GM15510 (cell line): ENCODE measurements around the gene PHF23.
A peak's percentile ranks its signal among the peaks of the same experiment; 100 is the strongest.

Experiments
- POLR2A ChIP-seq: IDR thresholded peaks from 3 replicates; pipeline ENCODE4 v1.6.1; 2011; ENCODE audit warnings: borderline replicate concordance; ENCODE audit not compliant: insufficient read length; ENCODE audit errors: extremely low read depth

The PHF23 gene

GRCh38 chr17:7211491-7212273 lies 27.6 kb downstream of the PHF23 start:
- no peak for TF ChIP-seq POLR2A

GRCh38 chr17:7208754-7209460 lies 30.4 kb downstream of the PHF23 start:
- TF ChIP-seq POLR2A: no peak

GRCh38 chr17:7208027-7208571 lies 31.2 kb downstream of the PHF23 start:
- TF ChIP-seq POLR2A: no peak

GRCh38 chr17:7207120-7208001 lies 31.9 kb downstream of the PHF23 start:
- TF ChIP-seq POLR2A: no peak

- TF ChIP-seq POLR2A: no peak
These were observed 33.7 kb downstream of the PHF23 start for GRCh38 chr17:7205561-7205960.

GRCh38 chr17:7204828-7205461 lies 34.3 kb downstream of the PHF23 start:
- peak; percentile 29 for TF ChIP-seq POLR2A

- no peak for TF ChIP-seq POLR2A
These were observed 34.9 kb downstream of the PHF23 start for GRCh38 chr17:7204336-7204735.

- no peak for TF ChIP-seq POLR2A
These were observed 35.9 kb downstream of the PHF23 start for GRCh38 chr17:7203391-7203790.

- no peak for TF ChIP-seq POLR2A
These were observed 42.4 kb downstream of the PHF23 start for GRCh38 chr17:7196651-7197401.

- no peak for TF ChIP-seq POLR2A
These were observed 43.3 kb downstream of the PHF23 start for GRCh38 chr17:7195971-7196370.

GRCh38 chr17:7192271-7192937 lies 46.9 kb downstream of the PHF23 start:
- no peak for TF ChIP-seq POLR2A

GRCh38 chr17:7191571-7192270 lies 47.5 kb downstream of the PHF23 start:
- TF ChIP-seq POLR2A: no peak
